ENCODE measurements around the gene GALNT7.

GALNT7 gene

GRCh38 chr4:173245952-173246351, 77.3 kb downstream of the GALNT7 start:
- H4K20me1 ChIP-seq (ENCODE audit: insufficient read depth, low read length) = no peaks in the 10 kb centered on the region
- TF ChIP-seq CTCF (IDR thresholded peaks at IDR 0.05; ENCODE audit: low read depth, low read length) (no peak), EZH2phosphoT487 (IDR thresholded peaks at IDR 0.05; ENCODE audit: low read depth) (no peak)
- H3K9me3 ChIP-seq (ENCODE audit: insufficient read depth, low read length) = no peaks in the 10 kb centered on the region
- H3K36me3 ChIP-seq (replicated peaks; ENCODE audit: low read depth, low read length) = peaks cover 8% of the 10 kb centered on the region
- H3K4me1 ChIP-seq (ENCODE audit: low read length) = peaks cover 46% of the 10 kb centered on the region
- no peak overlapping the region for H3K4me2 ChIP-seq (ENCODE audit: low read length)
- no peak overlapping the region for H3K9ac ChIP-seq (ENCODE audit: low read length)
- no peak overlapping the region for H3K4me3 ChIP-seq (ENCODE audit: low read length)
- no peak overlapping the region for H2AFZ ChIP-seq (ENCODE audit: low read depth, low read length)
- 0 out of 2 replicates have a peak, but pooled peaks cover 3% of the 10 kb centered on the region for H3K79me2 ChIP-seq (ENCODE audit: low read length)
- no peaks in the 10 kb centered on the region for H3K27me3 ChIP-seq (ENCODE audit: low read depth, low read length)
- no peak overlapping the region for H3K27ac ChIP-seq (ENCODE audit: low read length)

DNA sequence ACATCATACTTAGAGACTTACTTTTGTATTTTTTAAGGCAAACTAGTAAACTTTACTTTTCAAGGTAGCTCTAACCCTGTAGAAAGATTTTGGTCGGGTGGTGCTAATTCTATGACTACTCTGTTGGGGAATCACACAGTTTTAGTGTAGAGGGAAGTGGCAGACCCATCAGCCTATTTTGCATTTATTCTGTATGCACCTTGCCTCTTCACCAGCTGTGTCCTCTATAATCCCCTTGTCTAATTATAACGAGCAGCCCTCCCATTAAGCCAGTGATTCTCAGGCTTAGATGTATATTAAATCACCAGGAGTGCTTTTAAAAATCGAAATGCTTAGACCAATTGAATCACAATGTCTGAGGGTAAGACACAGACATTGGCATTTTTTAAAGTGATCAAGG, 78.1 kb downstream of the GALNT7 start:
- Histone ChIP-seq H3K36me3 (replicated peaks; ENCODE audit: low read depth, low read length) (peaks cover 8% of the 10 kb centered on the region), H3K27ac (ENCODE audit: low read length) (no peak overlapping the region), H4K20me1 (ENCODE audit: insufficient read depth, low read length) (no peaks in the 10 kb centered on the region), H3K9me3 (ENCODE audit: insufficient read depth, low read length) (no peaks in the 10 kb centered on the region), H2AFZ (ENCODE audit: low read depth, low read length) (no peak overlapping the region), H3K79me2 (ENCODE audit: low read length) (0 out of 2 replicates have a peak, but pooled peaks cover 3% of the 10 kb centered on the region), H3K4me3 (ENCODE audit: low read length) (peak overlapping the region; percentile 37), H3K9ac (ENCODE audit: low read length) (peak overlapping the region; percentile 5; the same call in 1 of the 2 replicates), H3K4me2 (ENCODE audit: low read length) (peak overlapping the region; percentile 65), H3K27me3 (ENCODE audit: low read depth, low read length) (no peaks in the 10 kb centered on the region), H3K4me1 (ENCODE audit: low read length) (peaks cover 46% of the 10 kb centered on the region)
- no peak for TF ChIP-seq CTCF (IDR thresholded peaks at IDR 0.05; ENCODE audit: low read depth, low read length)
- no peak for TF ChIP-seq EZH2phosphoT487 (IDR thresholded peaks at IDR 0.05; ENCODE audit: low read depth)

DNA sequence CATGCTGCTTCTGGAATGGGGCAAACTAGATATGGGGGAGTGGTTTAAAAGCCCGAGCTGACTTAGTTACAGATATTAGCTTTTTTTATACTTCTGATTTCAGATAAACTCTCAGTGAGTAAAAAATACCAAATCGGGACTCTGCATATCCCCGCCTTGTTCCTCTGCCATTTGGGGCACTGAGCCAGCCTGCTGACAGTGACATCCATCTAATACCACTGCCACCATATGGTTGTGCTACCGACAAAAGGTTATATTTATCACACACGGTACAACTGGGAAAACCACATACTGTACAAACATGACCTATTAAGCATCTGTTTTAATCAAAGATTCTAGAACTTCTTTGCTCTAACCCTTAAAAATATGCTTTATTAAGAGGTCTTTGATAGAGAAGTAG, 78.7 kb downstream of the GALNT7 start:
- Histone ChIP-seq H3K79me2 (ENCODE audit: low read length) (0 out of 2 replicates have a peak, but pooled peaks cover 3% of the 10 kb centered on the region), H2AFZ (ENCODE audit: low read depth, low read length) (no peak overlapping the region), H3K27me3 (ENCODE audit: low read depth, low read length) (no peaks in the 10 kb centered on the region), H3K9ac (ENCODE audit: low read length) (no peak overlapping the region), H3K27ac (ENCODE audit: low read length) (no peak overlapping the region), H3K9me3 (ENCODE audit: insufficient read depth, low read length) (no peaks in the 10 kb centered on the region), H3K36me3 (replicated peaks; ENCODE audit: low read depth, low read length) (peaks cover 8% of the 10 kb centered on the region), H3K4me2 (ENCODE audit: low read length) (peak overlapping the region; percentile 65), H3K4me3 (ENCODE audit: low read length) (no peak overlapping the region), H4K20me1 (ENCODE audit: insufficient read depth, low read length) (no peaks in the 10 kb centered on the region), H3K4me1 (ENCODE audit: low read length) (peaks cover 46% of the 10 kb centered on the region)
- TF ChIP-seq EZH2phosphoT487 (IDR thresholded peaks at IDR 0.05; ENCODE audit: low read depth) (no peak), CTCF (IDR thresholded peaks at IDR 0.05; ENCODE audit: low read depth, low read length) (no peak)

DNA sequence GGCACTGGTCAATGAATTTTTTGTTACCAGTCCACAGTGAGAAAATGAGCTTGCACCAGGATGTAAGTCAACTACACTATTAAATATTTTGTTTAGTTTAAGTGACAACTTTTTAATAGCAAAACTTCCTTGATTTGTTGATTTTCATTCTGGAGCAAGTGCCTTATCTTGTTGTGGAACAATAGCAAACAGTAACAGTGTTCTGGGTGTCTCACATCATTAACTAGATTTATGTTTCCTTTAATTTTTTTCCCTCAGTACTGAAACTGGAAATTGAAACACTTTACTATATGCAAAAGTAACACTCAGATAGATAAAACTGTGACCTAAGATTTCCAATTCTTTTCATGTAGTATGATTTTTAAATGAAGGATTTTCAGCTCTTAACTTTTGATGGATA, 80.1 kb downstream of the GALNT7 start:
- Histone ChIP-seq H3K4me1 (ENCODE audit: low read length) (peaks cover 46% of the 10 kb centered on the region), H3K27me3 (ENCODE audit: low read depth, low read length) (no peaks in the 10 kb centered on the region), H3K36me3 (replicated peaks; ENCODE audit: low read depth, low read length) (peaks cover 8% of the 10 kb centered on the region), H3K79me2 (ENCODE audit: low read length) (0 out of 2 replicates have a peak, but pooled peaks cover 3% of the 10 kb centered on the region), H2AFZ (ENCODE audit: low read depth, low read length) (no peak overlapping the region), H3K9ac (ENCODE audit: low read length) (no peak overlapping the region), H3K27ac (ENCODE audit: low read length) (no peak overlapping the region), H4K20me1 (ENCODE audit: insufficient read depth, low read length) (no peaks in the 10 kb centered on the region), H3K9me3 (ENCODE audit: insufficient read depth, low read length) (no peaks in the 10 kb centered on the region), H3K4me2 (ENCODE audit: low read length) (no peak overlapping the region), H3K4me3 (ENCODE audit: low read length) (no peak overlapping the region)
- TF ChIP-seq CTCF (IDR thresholded peaks at IDR 0.05; ENCODE audit: low read depth, low read length) (no peak), EZH2phosphoT487 (IDR thresholded peaks at IDR 0.05; ENCODE audit: low read depth) (no peak)
